Nephron progenitor cell (in vitro differentiated cells): ENCODE measurements around the gene RNU1-1.
"Not testable (repeated sequence)": the region's sequence is repeated elsewhere in the genome, so short reads cannot be mapped to it uniquely, and the experiment has no call there.

Experiments
- DNase-seq: peaks from one replicate; pipeline ENCODE4 v3.0.0; 2021
- H3K27ac Mint-ChIP-seq: 2 replicates; pipeline ENCODE4 v1.8.0; 2021; ENCODE audit warnings: mild to moderate bottlenecking, moderate library complexity, mixed read lengths
- H3K27me3 Mint-ChIP-seq: 2 replicates; pipeline ENCODE4 v1.8.0; 2021; ENCODE audit warnings: mild to moderate bottlenecking, low read depth, mixed read lengths; ENCODE audit not compliant: poor library complexity
- H3K36me3 Mint-ChIP-seq: 2 replicates; pipeline ENCODE4 v1.8.0; 2021; ENCODE audit warnings: low read depth, mixed read lengths
- H3K4me1 Mint-ChIP-seq: 2 replicates; pipeline ENCODE4 v1.8.0; 2021; ENCODE audit warnings: mixed read lengths
- H3K4me3 Mint-ChIP-seq: 2 replicates; pipeline ENCODE4 v1.8.0; 2021; ENCODE audit warnings: mild to moderate bottlenecking, moderate library complexity, mixed read lengths
- H3K9me3 Mint-ChIP-seq: 2 replicates; pipeline ENCODE4 v1.8.0; 2021; ENCODE audit warnings: mild to moderate bottlenecking, moderate library complexity, mixed read lengths
- CTCF ChIP-seq: fragments of 200-600 bp; sonication (generic); IDR thresholded peaks from 2 replicates; pipeline ENCODE4 v1.5.0; 2021; ENCODE audit warnings: antibody characterized with exemption

RNU1-1 gene

GRCh38 chr1:16535487-16535886 is 21.4 kb upstream of the RNU1-1 start:
- Mint-ChIP-seq H3K4me1 (peaks cover 24% of the 10 kb centered on the region), H3K27me3 (peaks cover 39% of the 10 kb centered on the region), H3K4me3 (peak overlapping the region; percentile 88)
- H3K27ac Mint-ChIP-seq, DNase-seq, H3K9me3 Mint-ChIP-seq, H3K36me3 Mint-ChIP-seq: not testable (repeated sequence)

GRCh38 chr1:16534829-16535456 is 20.9 kb upstream of the RNU1-1 start:
- peak; percentile 95 for DNase-seq
- Mint-ChIP-seq H3K4me1 (peaks cover 24% of the 10 kb centered on the region), H3K27ac (peak overlapping the region; percentile 81), H3K4me3 (peak overlapping the region; percentile 88), H3K27me3 (peaks cover 39% of the 10 kb centered on the region)
- not testable (repeated sequence) for H3K36me3 Mint-ChIP-seq, H3K9me3 Mint-ChIP-seq

- DNase-seq = peak; percentile 34
- Mint-ChIP-seq H3K27me3 (peaks cover 40% of the 10 kb centered on the region), H3K4me3 (peak overlapping the region; percentile 88), H3K4me1 (peaks cover 24% of the 10 kb centered on the region)
- not testable (repeated sequence) for H3K36me3 Mint-ChIP-seq, H3K9me3 Mint-ChIP-seq, H3K27ac Mint-ChIP-seq
These were observed 20.2 kb upstream of the RNU1-1 start for GRCh38 chr1:16534239-16534828.

GRCh38 chr1:16532235-16532991 is 18.3 kb upstream of the RNU1-1 start:
- H3K27ac Mint-ChIP-seq = peak overlapping the region; percentile 61
- peak overlapping the region; percentile 78 for H3K4me3 Mint-ChIP-seq
- H3K27me3 Mint-ChIP-seq = peaks cover 57% of the 10 kb centered on the region
- peaks cover 19% of the 10 kb centered on the region for H3K4me1 Mint-ChIP-seq
- DNase-seq = peak; percentile 59
- not testable (repeated sequence) for H3K9me3 Mint-ChIP-seq, H3K36me3 Mint-ChIP-seq

GRCh38 chr1:16528338-16528737 is 14.3 kb upstream of the RNU1-1 start:
- H3K36me3 Mint-ChIP-seq, H3K4me3 Mint-ChIP-seq, DNase-seq, H3K27ac Mint-ChIP-seq, H3K9me3 Mint-ChIP-seq: not testable (repeated sequence)
- H3K4me1 Mint-ChIP-seq = peaks cover 14% of the 10 kb centered on the region
- peaks cover 67% of the 10 kb centered on the region for H3K27me3 Mint-ChIP-seq

GRCh38 chr1:16525769-16526168 is 11.7 kb upstream of the RNU1-1 start:
- not testable (repeated sequence) for H3K9me3 Mint-ChIP-seq, DNase-seq, H3K4me3 Mint-ChIP-seq, H3K4me1 Mint-ChIP-seq, H3K36me3 Mint-ChIP-seq, H3K27ac Mint-ChIP-seq
- H3K27me3 Mint-ChIP-seq = peaks cover 75% of the 10 kb centered on the region

- H3K4me3 Mint-ChIP-seq = peak overlapping the region; percentile 83
- H3K27ac Mint-ChIP-seq, DNase-seq, H3K36me3 Mint-ChIP-seq, H3K9me3 Mint-ChIP-seq: not testable (repeated sequence)
- H3K4me1 Mint-ChIP-seq = peaks cover 19% of the 10 kb centered on the region
- H3K27me3 Mint-ChIP-seq = peaks cover 99% of the 10 kb centered on the region
These were observed 7.6 kb upstream of the RNU1-1 start for GRCh38 chr1:16521679-16522078.

GRCh38 chr1:16521288-16521583 is 7.2 kb upstream of the RNU1-1 start:
- no peak overlapping the region for H3K27ac Mint-ChIP-seq
- H3K36me3 Mint-ChIP-seq = no peaks in the 10 kb centered on the region
- H3K4me1 Mint-ChIP-seq = peaks cover 19% of the 10 kb centered on the region
- H3K9me3 Mint-ChIP-seq = peaks cover 5% of the 10 kb centered on the region
- TF ChIP-seq CTCF = no peak
- peak overlapping the region; percentile 83 for H3K4me3 Mint-ChIP-seq
- H3K27me3 Mint-ChIP-seq = peaks cover 97% of the 10 kb centered on the region
- DNase-seq = no peak

GRCh38 chr1:16520435-16521287 is 6.6 kb upstream of the RNU1-1 start:
- peaks cover 91% of the 10 kb centered on the region for H3K27me3 Mint-ChIP-seq
- peak; percentile 63 for DNase-seq
- peak overlapping the region; percentile 83 for H3K4me3 Mint-ChIP-seq
- peaks cover 19% of the 10 kb centered on the region for H3K4me1 Mint-ChIP-seq
- not testable (repeated sequence) for H3K9me3 Mint-ChIP-seq, H3K27ac Mint-ChIP-seq, H3K36me3 Mint-ChIP-seq

GRCh38 chr1:16519255-16519951 is 5.3 kb upstream of the RNU1-1 start:
- H3K4me3 Mint-ChIP-seq, H3K9me3 Mint-ChIP-seq, H3K27ac Mint-ChIP-seq, DNase-seq, H3K36me3 Mint-ChIP-seq: not testable (repeated sequence)
- H3K27me3 Mint-ChIP-seq = peaks cover 79% of the 10 kb centered on the region
- H3K4me1 Mint-ChIP-seq = peaks cover 19% of the 10 kb centered on the region

- not testable (repeated sequence) for H3K27ac Mint-ChIP-seq, H3K4me3 Mint-ChIP-seq, H3K9me3 Mint-ChIP-seq, DNase-seq, H3K36me3 Mint-ChIP-seq
- Mint-ChIP-seq H3K27me3 (peaks cover 74% of the 10 kb centered on the region), H3K4me1 (peaks cover 19% of the 10 kb centered on the region)
These were observed 4.8 kb upstream of the RNU1-1 start for GRCh38 chr1:16518913-16519254.

- not testable (repeated sequence) for H3K9me3 Mint-ChIP-seq, H3K36me3 Mint-ChIP-seq, DNase-seq, H3K4me3 Mint-ChIP-seq, H3K27ac Mint-ChIP-seq
- peaks cover 53% of the 10 kb centered on the region for H3K27me3 Mint-ChIP-seq
- H3K4me1 Mint-ChIP-seq = peaks cover 19% of the 10 kb centered on the region
These were observed 2.8 kb upstream of the RNU1-1 start for GRCh38 chr1:16516694-16517410.
